Brain microvascular endothelial cell (primary cell): Measurements from ENCODE around the gene OR10D3.

Experiments used
- DNase-seq: peaks from one replicate; pipeline ENCODE4 v3.0.0-alpha.2; 2020
- H3K27ac ChIP-seq: fragments of 250-450 bp; sonication (Bioruptor Pico); 2 replicates; pipeline ENCODE4 v1.5.1; 2020; ENCODE audit warnings: mild to moderate bottlenecking, moderate library complexity
- H3K27me3 ChIP-seq: fragments of 250-450 bp; sonication (Bioruptor Pico); replicated peaks from 2 replicates; pipeline ENCODE4 v1.5.1; 2020; ENCODE audit warnings: mild to moderate bottlenecking
- H3K36me3 ChIP-seq: fragments of 250-450 bp; sonication (Bioruptor Pico); replicated peaks from 2 replicates; pipeline ENCODE4 v1.5.1; 2020; ENCODE audit warnings: mild to moderate bottlenecking
- H3K4me3 ChIP-seq: 2 replicates; pipeline ENCODE4 v1.5.1; 2011; ENCODE audit warnings: low read depth, mild to moderate bottlenecking, control low read depth, low read length, moderate library complexity
- CTCF ChIP-seq: IDR thresholded peaks from 2 replicates; pipeline ENCODE4 v1.5.1; 2011; ENCODE audit warnings: low read depth, mild to moderate bottlenecking, moderate library complexity, low read length, control low read depth, inconsistent platforms; ENCODE audit errors: missing control alignments
- in situ Hi-C: cut with HindIII; loops from 2 replicates; pipeline ENCODE4 v1.10.0; 2017; ENCODE audit warnings: low sequenced_read_pairs, low pct_ligation_motif_present

Gene OR10D3

GRCh38 chr11:124225471-124225870, 42.3 kb downstream of the OR10D3 start:
- TF ChIP-seq CTCF = no peak
- no peak for DNase-seq
- in situ Hi-C loops = no loop called here
- H3K36me3 ChIP-seq = no peaks in the 10 kb centered on the region
- no peak overlapping the region for H3K27ac ChIP-seq
- no peaks in the 10 kb centered on the region for H3K27me3 ChIP-seq
- no peak overlapping the region for H3K4me3 ChIP-seq

- H3K36me3 ChIP-seq = no peaks in the 10 kb centered on the region
- in situ Hi-C loops = no loop called here
- H3K4me3 ChIP-seq = no peak overlapping the region
- no peaks in the 10 kb centered on the region for H3K27me3 ChIP-seq
- no peak for DNase-seq
- H3K27ac ChIP-seq = no peak overlapping the region
- TF ChIP-seq CTCF = no peak
These were observed 50.2 kb downstream of the OR10D3 start for GRCh38 chr11:124233376-124233775.
